ENCODE data around the gene KRTAP9-7.

DNA sequence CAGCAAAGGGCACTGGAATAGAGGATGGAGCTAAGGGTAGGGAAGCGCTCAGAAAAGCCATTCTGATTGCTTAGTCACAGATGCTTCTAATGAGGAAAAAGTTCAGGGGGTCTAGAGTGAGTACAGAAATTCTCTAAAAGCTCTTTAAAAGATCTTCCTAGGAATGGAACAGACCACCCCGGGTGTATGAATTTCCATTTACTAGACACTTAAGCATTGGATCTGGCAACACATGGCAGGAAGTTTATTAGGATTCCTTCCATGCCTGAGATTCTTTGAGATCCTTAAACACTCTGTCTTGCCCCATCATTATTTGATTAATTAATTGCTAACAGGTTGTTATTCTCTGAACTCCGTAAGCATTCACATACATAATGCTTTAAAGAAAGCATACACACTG lies 8.5 kb downstream of the KRTAP9-7 start:
- TF ChIP-seq, protein P1, sequence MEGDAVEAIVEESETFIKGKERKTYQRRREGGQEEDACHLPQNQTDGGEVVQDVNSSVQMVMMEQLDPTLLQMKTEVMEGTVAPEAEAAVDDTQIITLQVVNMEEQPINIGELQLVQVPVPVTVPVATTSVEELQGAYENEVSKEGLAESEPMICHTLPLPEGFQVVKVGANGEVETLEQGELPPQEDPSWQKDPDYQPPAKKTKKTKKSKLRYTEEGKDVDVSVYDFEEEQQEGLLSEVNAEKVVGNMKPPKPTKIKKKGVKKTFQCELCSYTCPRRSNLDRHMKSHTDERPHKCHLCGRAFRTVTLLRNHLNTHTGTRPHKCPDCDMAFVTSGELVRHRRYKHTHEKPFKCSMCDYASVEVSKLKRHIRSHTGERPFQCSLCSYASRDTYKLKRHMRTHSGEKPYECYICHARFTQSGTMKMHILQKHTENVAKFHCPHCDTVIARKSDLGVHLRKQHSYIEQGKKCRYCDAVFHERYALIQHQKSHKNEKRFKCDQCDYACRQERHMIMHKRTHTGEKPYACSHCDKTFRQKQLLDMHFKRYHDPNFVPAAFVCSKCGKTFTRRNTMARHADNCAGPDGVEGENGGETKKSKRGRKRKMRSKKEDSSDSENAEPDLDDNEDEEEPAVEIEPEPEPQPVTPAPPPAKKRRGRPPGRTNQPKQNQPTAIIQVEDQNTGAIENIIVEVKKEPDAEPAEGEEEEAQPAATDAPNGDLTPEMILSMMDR (conservative IDR thresholded peaks at IDR 0.05) = no peak
- TF ChIP-seq ZFX (IDR thresholded peaks at IDR 0.05) = no peak

All from C4-2B (cell line).